Lower leg skin (tissue), 3 donors: ENCODE measurements around the gene KCNMB1.

Source experiments
- CTCF ChIP-seq, 3 donors: fragments of 450-650 bp; IDR thresholded peaks; one replicate each; pipeline ENCODE4 v1.5.1; 2016; ENCODE audit warnings: antibody characterized with exemption in 3 of 3, mild to moderate bottlenecking in 3 of 3, moderate library complexity in 2 of 3
- POLR2A ChIP-seq, 2 donors: fragments of 450-650 bp; IDR thresholded peaks; one replicate each; pipeline ENCODE4 v1.6.1; 2016 to 2017; ENCODE audit warnings: antibody characterized with exemption in 2 of 2, mild to moderate bottlenecking in 1 of 2, moderate library complexity in 1 of 2

DNA sequence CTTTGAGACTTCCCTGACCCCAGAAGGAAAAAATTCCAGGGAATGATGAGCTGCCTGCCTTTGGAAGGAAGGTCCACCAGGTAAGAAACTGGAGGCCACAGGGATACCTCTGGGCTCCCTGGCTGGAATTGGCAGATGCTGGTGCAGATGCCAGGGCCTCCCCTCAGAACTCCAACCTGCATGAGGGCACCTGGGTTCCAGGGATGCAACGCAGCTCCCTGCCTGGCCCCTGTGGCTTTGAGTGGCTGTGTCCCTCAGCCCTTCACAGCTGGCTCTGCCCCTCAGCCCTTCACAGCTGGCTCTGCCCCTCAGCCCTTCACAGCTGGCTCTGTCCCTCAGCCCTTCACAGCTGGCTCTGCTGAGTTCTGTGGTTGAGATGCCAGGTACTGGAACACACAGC, 13.9 kb downstream of the KCNMB1 start:
- no peak for TF ChIP-seq CTCF (IDR thresholded peaks at IDR 0.05)
- no peak for TF ChIP-seq POLR2A (IDR thresholded peaks at IDR 0.05)
